Cardiac fibroblast (primary cell): ENCODE data around the gene KCNRG.
A peak's percentile ranks its signal among the peaks of the same experiment; 100 is the strongest.
"Not testable (repeated sequence)": the region's sequence is repeated elsewhere in the genome, so short reads cannot be mapped to it uniquely, and the experiment has no call there.

Experiments used
- DNase-seq, 2 donors: peaks; one replicate each; pipeline versions ENCODE4 v3.0.0 to v3.0.0-alpha.2; 2010; ENCODE audit warnings: low read depth in 2 of 2
- H3K4me3 ChIP-seq, 2 donors: replicated peaks in 1 of 2; 1 replicate in 1 of 2; 2 replicates in 1 of 2; pipeline ENCODE4 v1.5.1; 2011; ENCODE audit warnings: low read depth in 2 of 2, low read length in 2 of 2, mild to moderate bottlenecking in 2 of 2, moderate library complexity in 1 of 2
- TF ChIP-seq, protein P1 (sequence below): IDR thresholded peaks from one replicate; pipeline ENCODE4 v1.5.1; 2011; ENCODE audit warnings: low read depth, mild to moderate bottlenecking, low read length, inconsistent platforms

KCNRG gene

DNA sequence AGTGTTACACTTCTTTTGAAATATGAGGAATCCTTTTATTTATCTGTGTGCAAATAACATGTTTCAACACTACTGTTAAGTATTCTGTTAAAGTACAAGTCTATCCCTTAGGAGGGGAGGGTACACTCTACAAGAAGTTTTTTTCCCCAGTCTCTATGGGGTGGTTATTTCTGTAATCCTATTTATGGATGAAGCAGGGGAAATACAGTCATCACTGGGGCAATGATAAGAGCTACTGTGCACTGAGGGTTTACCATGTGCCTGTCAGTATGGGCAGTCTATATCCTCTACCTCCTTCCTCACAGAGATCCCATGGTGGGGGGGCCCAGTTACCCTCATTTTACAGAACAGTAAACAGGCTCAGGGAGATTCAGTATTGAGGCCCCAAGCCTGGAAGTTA lies 35.0 kb upstream of the KCNRG start:
- peak in 1 of 2 donors; percentile 19 for DNase-seq
- H3K4me3 ChIP-seq, result no peak overlapping the region
- TF ChIP-seq, protein P1, sequence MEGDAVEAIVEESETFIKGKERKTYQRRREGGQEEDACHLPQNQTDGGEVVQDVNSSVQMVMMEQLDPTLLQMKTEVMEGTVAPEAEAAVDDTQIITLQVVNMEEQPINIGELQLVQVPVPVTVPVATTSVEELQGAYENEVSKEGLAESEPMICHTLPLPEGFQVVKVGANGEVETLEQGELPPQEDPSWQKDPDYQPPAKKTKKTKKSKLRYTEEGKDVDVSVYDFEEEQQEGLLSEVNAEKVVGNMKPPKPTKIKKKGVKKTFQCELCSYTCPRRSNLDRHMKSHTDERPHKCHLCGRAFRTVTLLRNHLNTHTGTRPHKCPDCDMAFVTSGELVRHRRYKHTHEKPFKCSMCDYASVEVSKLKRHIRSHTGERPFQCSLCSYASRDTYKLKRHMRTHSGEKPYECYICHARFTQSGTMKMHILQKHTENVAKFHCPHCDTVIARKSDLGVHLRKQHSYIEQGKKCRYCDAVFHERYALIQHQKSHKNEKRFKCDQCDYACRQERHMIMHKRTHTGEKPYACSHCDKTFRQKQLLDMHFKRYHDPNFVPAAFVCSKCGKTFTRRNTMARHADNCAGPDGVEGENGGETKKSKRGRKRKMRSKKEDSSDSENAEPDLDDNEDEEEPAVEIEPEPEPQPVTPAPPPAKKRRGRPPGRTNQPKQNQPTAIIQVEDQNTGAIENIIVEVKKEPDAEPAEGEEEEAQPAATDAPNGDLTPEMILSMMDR, result no peak

DNA sequence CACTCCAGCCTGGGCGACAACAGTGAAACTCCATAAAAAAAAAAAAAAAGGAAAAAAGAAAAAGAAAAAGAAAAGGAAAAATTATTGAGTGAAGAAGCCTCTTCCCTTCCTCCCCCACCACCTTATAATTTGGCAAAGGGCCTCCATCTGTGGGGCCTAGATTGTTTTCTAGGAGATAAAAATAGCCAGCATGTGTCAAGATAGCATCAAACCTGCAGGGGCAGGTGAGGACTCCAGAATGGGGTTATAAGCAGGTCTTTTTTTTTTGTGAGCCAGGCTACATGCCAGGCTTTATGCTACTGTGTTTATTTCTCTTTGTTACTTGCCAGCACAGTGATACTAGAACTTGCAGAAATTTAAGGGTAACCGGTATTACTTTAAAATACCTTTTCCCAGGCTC lies 30.1 kb upstream of the KCNRG start:
- DNase-seq, result no peak
- H3K4me3 ChIP-seq, result no peak overlapping the region
- TF ChIP-seq, protein P1, result no peak

DNA sequence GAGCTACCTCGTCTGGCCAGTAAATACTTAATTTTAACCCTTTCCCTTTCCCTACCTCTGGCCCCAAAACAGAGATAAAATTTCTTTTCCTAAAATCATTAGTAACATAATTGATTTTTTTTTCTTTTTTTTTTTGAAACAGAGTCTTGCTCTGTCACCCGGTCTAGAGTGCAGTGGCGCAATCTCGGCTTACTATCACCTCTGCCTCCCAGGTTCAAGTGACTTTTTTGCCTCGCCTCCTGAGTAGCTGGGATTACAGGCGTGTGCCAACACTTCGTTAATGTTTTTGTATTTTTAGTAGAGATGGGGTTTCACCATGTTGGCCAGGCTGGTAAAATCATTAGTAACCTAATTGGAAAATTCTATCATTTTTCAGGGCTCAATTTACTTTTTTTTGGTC lies 28.8 kb upstream of the KCNRG start:
- H3K4me3 ChIP-seq, result no peak overlapping the region
- TF ChIP-seq, protein P1, result no peak
- no peak for DNase-seq

GRCh38 chr13:49990612-49991011 lies 24.6 kb upstream of the KCNRG start:
- not testable (repeated sequence) for H3K4me3 ChIP-seq, DNase-seq

- DNase-seq, result no peak
- H3K4me3 ChIP-seq, result no peak overlapping the region
- TF ChIP-seq, protein P1, result no peak
Observed at GRCh38 chr13:49993111-49993510, 22.1 kb upstream of the KCNRG start.

GRCh38 chr13:49993666-49994065 lies 21.6 kb upstream of the KCNRG start:
- DNase-seq, result no peak
- no peak overlapping the region for H3K4me3 ChIP-seq
- TF ChIP-seq, protein P1, result no peak

GRCh38 chr13:49995625-49996101 lies 19.6 kb upstream of the KCNRG start:
- H3K4me3 ChIP-seq, result peak overlapping the region; percentile 61 to 66
- TF ChIP-seq, protein P1, result no peak
- DNase-seq, result peak; percentile 34 to 39
